Endodermal cell (in vitro differentiated cells): Measurements from ENCODE around the gene RNPEPL1. TPM values are rescaled to one million over a fixed set of nuclear protein-coding genes. Genes with fewer than 3 reads are reported as not detected.

Source experiments
- DNase-seq: peaks from one replicate; pipeline ENCODE4 v3.0.0-alpha.2; 2017
- H3K27ac ChIP-seq: 2 replicates; pipeline ENCODE4 v1.5.1; 2013; ENCODE audit warnings: mild to moderate bottlenecking, low read depth, low read length, moderate library complexity
- H3K27me3 ChIP-seq: 2 replicates; pipeline ENCODE4 v1.6.1; 2013; ENCODE audit warnings: mild to moderate bottlenecking, low read length, moderate library complexity; ENCODE audit not compliant: insufficient read depth, control insufficient read depth, poor library complexity, severe bottlenecking
- H3K36me3 ChIP-seq: 2 replicates; pipeline ENCODE4 v1.7.0; 2013; ENCODE audit warnings: mild to moderate bottlenecking, low read length, moderate library complexity; ENCODE audit not compliant: control insufficient read depth, insufficient read depth
- H3K4me1 ChIP-seq: one replicate; pipeline ENCODE4 v1.7.0; 2013; ENCODE audit warnings: low read length; ENCODE audit not compliant: control insufficient read depth, insufficient read depth
- H3K4me3 ChIP-seq: 2 replicates; pipeline ENCODE4 v1.5.1; 2013; ENCODE audit warnings: mild to moderate bottlenecking, low read length, moderate library complexity
- H3K9ac ChIP-seq: 2 replicates; pipeline ENCODE4 v1.6.1; 2013; ENCODE audit warnings: mild to moderate bottlenecking, low read length, moderate library complexity; ENCODE audit not compliant: poor library complexity, severe bottlenecking; ENCODE audit errors: extremely low read depth
- H3K9me3 ChIP-seq: 2 replicates; pipeline ENCODE4 v1.6.1; 2013; ENCODE audit warnings: mild to moderate bottlenecking, low read length, moderate library complexity; ENCODE audit not compliant: control insufficient read depth
- H3K27ac Mint-ChIP-seq: 2 replicates; pipeline ENCODE4 v1.8.0; 2020; ENCODE audit warnings: mixed read lengths
- H3K27me3 Mint-ChIP-seq: 2 replicates; pipeline ENCODE4 v1.8.0; 2021; ENCODE audit warnings: mild to moderate bottlenecking, mixed read lengths; ENCODE audit not compliant: insufficient read depth
- H3K36me3 Mint-ChIP-seq: 2 replicates; pipeline ENCODE4 v1.8.0; 2020; ENCODE audit warnings: low read depth, mixed read lengths
- H3K4me1 Mint-ChIP-seq: 2 replicates; pipeline ENCODE4 v1.8.0; 2020; ENCODE audit warnings: mixed read lengths
- H3K4me3 Mint-ChIP-seq: 2 replicates; pipeline ENCODE4 v1.8.0; 2020; ENCODE audit warnings: mild to moderate bottlenecking, moderate library complexity, mixed read lengths
- H3K9me3 Mint-ChIP-seq: 2 replicates; pipeline ENCODE4 v1.8.0; 2020; ENCODE audit warnings: mild to moderate bottlenecking, mixed read lengths
- WGBS, 2 experiments: methylation state at CpG; one replicate each; pipeline versions ENCODE4 v1.1.5 to v1.1.7; 2013; ENCODE audit warnings: missing lambda C conversion rate in 2 of 2, mixed read lengths in 1 of 2; ENCODE audit not compliant: insufficient coverage in 1 of 2, insufficient read length in 1 of 2; 5-methylcytosine and 5-hydroxymethylcytosine counted together
- total RNA-seq, 2 donors: library from RNA; stranded (reverse); fragmentation: NEBNext Ultra II Directional in 1 of 2; extraction: Animal tissue kit (Norgen Biotek cat#: 25700) in 1 of 2; gene quantifications; 2 replicates in 1 of 2; 3 replicates in 1 of 2; pipeline ENCODE4 v1.2.1, GENCODE V29; 2021
- TF ChIP-seq, protein P1 (sequence below): fragments of 200-600 bp; sonication (generic); conservative IDR thresholded peaks from 2 replicates; pipeline ENCODE4 v1.5.0; 2021; ENCODE audit warnings: antibody characterized with exemption, mild to moderate bottlenecking

Gene RNPEPL1
- total RNA-seq, 2 donors from 2014 or later, result 38.4 to 52.4 TPM

- no peak overlapping the region for H3K27ac ChIP-seq
- Mint-ChIP-seq H3K4me1 (peaks cover 23% of the 10 kb centered on the region), H3K9me3 (no peaks in the 10 kb centered on the region), H3K36me3 (peaks cover 26% of the 10 kb centered on the region), H3K27ac (no peak overlapping the region), H3K4me3 (no peak overlapping the region), H3K27me3 (no peaks in the 10 kb centered on the region)
- no peaks in the 10 kb centered on the region for H3K9me3 ChIP-seq
- WGBS, 2 experiments, result 79 to 91% methylated on average over 11 to 14 of the region's 14 CpGs
- no peaks in the 10 kb centered on the region for H3K27me3 ChIP-seq
- H3K4me3 ChIP-seq, result no peak overlapping the region
- peaks cover 9% of the 10 kb centered on the region for H3K4me1 ChIP-seq
- no peak for DNase-seq
- no peak overlapping the region for H3K9ac ChIP-seq
- peaks cover 21% of the 10 kb centered on the region for H3K36me3 ChIP-seq
- TF ChIP-seq, protein P1, sequence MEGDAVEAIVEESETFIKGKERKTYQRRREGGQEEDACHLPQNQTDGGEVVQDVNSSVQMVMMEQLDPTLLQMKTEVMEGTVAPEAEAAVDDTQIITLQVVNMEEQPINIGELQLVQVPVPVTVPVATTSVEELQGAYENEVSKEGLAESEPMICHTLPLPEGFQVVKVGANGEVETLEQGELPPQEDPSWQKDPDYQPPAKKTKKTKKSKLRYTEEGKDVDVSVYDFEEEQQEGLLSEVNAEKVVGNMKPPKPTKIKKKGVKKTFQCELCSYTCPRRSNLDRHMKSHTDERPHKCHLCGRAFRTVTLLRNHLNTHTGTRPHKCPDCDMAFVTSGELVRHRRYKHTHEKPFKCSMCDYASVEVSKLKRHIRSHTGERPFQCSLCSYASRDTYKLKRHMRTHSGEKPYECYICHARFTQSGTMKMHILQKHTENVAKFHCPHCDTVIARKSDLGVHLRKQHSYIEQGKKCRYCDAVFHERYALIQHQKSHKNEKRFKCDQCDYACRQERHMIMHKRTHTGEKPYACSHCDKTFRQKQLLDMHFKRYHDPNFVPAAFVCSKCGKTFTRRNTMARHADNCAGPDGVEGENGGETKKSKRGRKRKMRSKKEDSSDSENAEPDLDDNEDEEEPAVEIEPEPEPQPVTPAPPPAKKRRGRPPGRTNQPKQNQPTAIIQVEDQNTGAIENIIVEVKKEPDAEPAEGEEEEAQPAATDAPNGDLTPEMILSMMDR, result no peak
Measured at GRCh38 chr2:240589375-240589774, 21.1 kb downstream of the RNPEPL1 start.

GRCh38 chr2:240589850-240590525 lies 21.7 kb downstream of the RNPEPL1 start:
- H3K27ac Mint-ChIP-seq, result no peak overlapping the region
- no peaks in the 10 kb centered on the region for H3K27me3 Mint-ChIP-seq
- no peak overlapping the region for H3K9ac ChIP-seq
- peaks cover 6% of the 10 kb centered on the region for H3K4me1 ChIP-seq
- 88 to 89% methylated on average over 12 to 16 of the region's 16 CpGs for WGBS, 2 experiments
- H3K36me3 Mint-ChIP-seq, result peaks cover 21% of the 10 kb centered on the region
- no peak overlapping the region for H3K4me3 Mint-ChIP-seq
- H3K27ac ChIP-seq, result no peak overlapping the region
- no peak overlapping the region for H3K4me3 ChIP-seq
- no peaks in the 10 kb centered on the region for H3K9me3 Mint-ChIP-seq
- TF ChIP-seq, protein P1, result no peak
- peaks cover 21% of the 10 kb centered on the region for H3K36me3 ChIP-seq
- H3K27me3 ChIP-seq, result no peaks in the 10 kb centered on the region
- peaks cover 21% of the 10 kb centered on the region for H3K4me1 Mint-ChIP-seq
- DNase-seq, result no peak
- no peaks in the 10 kb centered on the region for H3K9me3 ChIP-seq

- WGBS, 2 experiments, result 95 to 98% methylated on average over 12 to 21 of the region's 21 CpGs
- H3K4me3 Mint-ChIP-seq, result no peak overlapping the region
- peaks cover 21% of the 10 kb centered on the region for H3K36me3 Mint-ChIP-seq
Measured at GRCh38 chr2:240590681-240591111, 22.4 kb downstream of the RNPEPL1 start.

More at GRCh38 chr2:240590681-240591111, 22.4 kb downstream of the RNPEPL1 start:
- Mint-ChIP-seq H3K27me3 (no peaks in the 10 kb centered on the region), H3K4me1 (peaks cover 19% of the 10 kb centered on the region), H3K9me3 (no peaks in the 10 kb centered on the region), H3K27ac (no peak overlapping the region)
- Histone ChIP-seq H3K4me1 (no peaks in the 10 kb centered on the region), H3K9ac (no peak overlapping the region), H3K27ac (no peak overlapping the region), H3K27me3 (no peaks in the 10 kb centered on the region), H3K4me3 (no peak overlapping the region), H3K9me3 (no peaks in the 10 kb centered on the region), H3K36me3 (peaks cover 21% of the 10 kb centered on the region)
- no peak for DNase-seq
- TF ChIP-seq, protein P1, result no peak
